ENCODE results near the gene WDFY4.

The WDFY4 gene

GRCh38 chr10:48656241-48656913 is 28.3 kb upstream of the WDFY4 start:
- DNase-seq (ENCODE audit: low read depth), result peak; percentile 75

GRCh38 chr10:48656914-48657305 is 27.8 kb upstream of the WDFY4 start:
- no peak for DNase-seq (ENCODE audit: low read depth)

DNA sequence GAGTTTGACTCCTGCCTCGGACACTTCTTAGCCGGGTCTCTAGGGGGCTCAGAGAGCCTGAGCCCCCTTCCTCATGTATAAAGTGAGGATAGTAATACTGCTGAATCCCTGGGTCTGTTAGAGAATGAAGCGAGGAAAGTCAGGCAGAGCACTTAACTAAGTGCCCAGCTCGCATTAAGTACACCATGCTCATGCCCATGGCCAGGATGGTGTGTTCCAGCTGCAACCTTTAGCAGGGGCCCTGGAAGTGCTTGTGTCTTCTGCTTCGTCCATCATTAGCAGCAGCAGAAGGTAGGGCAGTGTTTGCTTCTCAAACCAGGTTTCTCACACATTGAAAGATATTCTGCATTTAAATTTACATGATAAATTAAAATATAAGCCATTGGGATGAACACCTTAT is 27.3 kb upstream of the WDFY4 start:
- DNase-seq (ENCODE audit: low read depth), result no peak

- no peak for DNase-seq (ENCODE audit: low read depth)
These were observed 26.3 kb upstream of the WDFY4 start for GRCh38 chr10:48658243-48658974.

DNA sequence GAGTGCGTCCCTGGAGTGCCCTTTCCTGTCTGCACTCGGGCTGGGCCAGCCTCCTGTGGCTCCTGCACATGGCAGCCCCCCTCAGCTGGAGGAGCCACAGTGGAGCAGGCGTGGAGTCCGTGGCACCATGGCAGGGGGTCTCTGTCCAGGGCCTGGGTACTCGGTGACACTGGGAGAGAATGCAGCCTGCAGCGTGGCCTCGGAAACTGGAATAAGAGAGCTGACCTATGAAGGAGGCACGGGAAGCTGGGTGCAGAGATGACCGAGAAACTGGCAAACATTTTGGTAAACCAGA is 25.8 kb upstream of the WDFY4 start:
- no peak for DNase-seq (ENCODE audit: low read depth)

- DNase-seq (ENCODE audit: low read depth), result no peak
These were observed 24.9 kb upstream of the WDFY4 start for GRCh38 chr10:48659790-48660189.

GRCh38 chr10:48661441-48661840 is 23.2 kb upstream of the WDFY4 start:
- DNase-seq (ENCODE audit: low read depth), result no peak

- no peak for DNase-seq (ENCODE audit: low read depth)
These were observed 16.6 kb upstream of the WDFY4 start for GRCh38 chr10:48667960-48668590.

DNA sequence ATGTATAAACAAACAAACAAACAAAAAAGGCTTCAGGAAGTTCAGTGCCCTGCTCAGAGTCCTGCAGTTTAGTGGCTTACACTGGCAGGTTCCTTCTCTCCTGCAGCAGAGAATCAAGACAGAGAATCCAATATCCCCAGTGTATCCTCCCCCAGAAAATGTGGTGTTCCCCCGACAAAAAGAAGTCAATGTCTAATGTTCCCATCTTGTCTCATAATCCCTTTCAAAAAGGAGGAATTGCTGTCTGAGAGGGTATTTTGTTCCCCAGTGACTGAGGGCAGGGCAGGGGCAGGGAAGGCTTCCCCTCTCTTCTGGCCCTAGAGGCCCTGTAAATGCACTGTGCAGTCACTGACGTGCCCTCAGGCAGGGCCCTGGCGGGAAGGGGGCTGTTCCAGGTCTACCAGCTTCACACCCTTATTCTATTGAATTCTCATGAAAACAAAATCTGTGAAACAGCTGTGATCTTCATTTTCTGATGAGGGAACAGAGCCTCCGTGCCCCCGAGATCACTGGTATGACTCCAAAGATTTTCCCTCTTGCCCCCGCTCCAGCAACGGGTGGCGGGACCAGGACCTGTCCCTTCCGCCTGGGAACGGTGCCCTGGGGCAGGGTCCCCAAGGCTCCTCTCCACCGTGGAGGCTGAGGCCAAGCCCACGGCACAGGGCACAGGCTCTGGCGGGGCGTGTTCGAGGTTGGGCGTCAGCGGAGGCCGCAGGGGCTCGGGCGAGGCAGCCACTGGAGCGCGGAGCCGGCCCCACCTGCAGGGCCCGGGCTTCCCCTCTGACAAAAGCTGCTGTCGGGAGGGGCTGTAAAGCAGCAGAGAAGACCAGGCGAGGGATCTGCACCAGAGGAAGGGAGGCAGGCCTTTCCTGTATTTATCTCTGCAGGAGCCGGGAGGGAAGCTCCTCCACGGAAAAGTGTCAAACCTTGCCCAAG is 13.4 kb upstream of the WDFY4 start:
- no peak for DNase-seq (ENCODE audit: low read depth)

GRCh38 chr10:48671914-48672595 is 12.6 kb upstream of the WDFY4 start:
- DNase-seq (ENCODE audit: low read depth), result no peak

- no peak for DNase-seq (ENCODE audit: low read depth)
These were observed 11.9 kb upstream of the WDFY4 start for GRCh38 chr10:48672596-48673265.

DNA sequence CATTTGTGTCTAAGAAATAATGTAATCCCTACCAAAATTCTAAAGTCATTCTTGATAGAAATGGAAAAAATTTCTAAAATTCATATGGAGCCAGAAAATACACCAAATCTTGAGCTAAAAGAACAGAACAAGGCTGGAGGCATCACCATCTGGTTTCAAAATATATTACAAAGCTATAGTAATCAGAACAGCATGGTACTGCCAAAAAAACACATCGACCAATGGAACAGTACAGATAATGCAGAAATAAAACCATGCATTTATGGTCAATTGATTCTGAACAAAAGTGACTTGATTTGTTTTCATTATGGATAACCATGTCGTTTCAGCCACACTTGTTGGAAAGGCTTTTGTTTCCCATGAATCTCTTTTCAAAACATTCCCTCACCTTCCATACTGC is 7.0 kb upstream of the WDFY4 start:
- DNase-seq (ENCODE audit: low read depth), result no peak

GRCh38 chr10:48678041-48678440 is 6.6 kb upstream of the WDFY4 start:
- no peak for DNase-seq (ENCODE audit: low read depth)

- no peak for DNase-seq (ENCODE audit: low read depth)
These were observed 2.9 kb upstream of the WDFY4 start for GRCh38 chr10:48681740-48682139.

- DNase-seq (ENCODE audit: low read depth), result no peak
These were observed 2.4 kb upstream of the WDFY4 start for GRCh38 chr10:48682265-48682664.

GRCh38 chr10:48683424-48683823 is 1.2 kb upstream of the WDFY4 start:
- DNase-seq (ENCODE audit: low read depth), result no peak

DNA sequence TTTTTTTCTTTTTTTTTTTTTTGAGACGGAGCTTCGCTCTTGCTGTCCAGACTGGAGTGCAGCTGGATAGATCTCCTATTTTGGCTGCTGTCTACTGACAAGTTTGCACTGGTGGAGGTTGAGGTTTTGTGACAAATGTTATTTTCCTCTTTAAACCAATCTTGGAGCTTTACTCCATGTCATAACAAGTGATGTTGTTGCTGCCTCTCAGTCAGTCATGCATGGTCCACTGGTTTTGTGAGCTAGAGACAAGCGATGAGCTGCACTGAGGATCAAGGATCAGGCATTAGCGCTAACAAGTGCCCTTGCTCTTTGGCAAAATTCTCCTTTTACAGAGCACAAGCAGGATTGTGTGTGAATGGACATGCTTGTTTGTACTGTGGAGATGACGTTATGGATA is 805 bp upstream of the WDFY4 start:
- DNase-seq (ENCODE audit: low read depth), result no peak

GRCh38 chr10:48684463-48684791 is 246 bp upstream of the WDFY4 start:
- DNase-seq (ENCODE audit: low read depth), result no peak

DNA sequence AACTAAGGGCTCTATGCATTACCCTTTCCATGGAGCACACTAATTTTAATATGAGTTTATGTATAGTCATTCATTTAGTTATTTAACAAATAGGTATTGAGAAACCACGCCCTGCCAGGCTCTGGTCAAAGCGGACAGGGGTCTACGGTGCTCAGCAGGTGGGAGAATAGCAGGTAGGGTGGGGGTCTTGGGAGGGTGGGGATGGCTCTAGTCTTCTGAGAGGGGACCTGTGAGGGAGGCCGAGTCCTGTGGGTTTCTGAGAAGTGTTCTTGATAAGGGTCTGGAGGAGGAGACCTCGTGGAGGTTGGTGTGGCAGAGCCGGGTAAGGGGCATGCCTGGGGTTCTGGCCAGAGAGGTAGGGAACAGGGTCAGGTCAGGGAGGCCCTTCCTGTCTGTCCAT is 1.1 kb downstream of the WDFY4 start:
- no peak for DNase-seq (ENCODE audit: low read depth)

GRCh38 chr10:48690791-48691660 is 6.4 kb downstream of the WDFY4 start:
- DNase-seq (ENCODE audit: low read depth), result no peak
